HUES64 (cell line): ENCODE measurements around the gene VKORC1.

ENCODE experiments used
- H3K27ac ChIP-seq: 2 replicates; pipeline ENCODE4 v1.7.0; 2013; ENCODE audit warnings: low read depth, low read length, inconsistent platforms
- H3K27me3 ChIP-seq: 2 replicates; pipeline ENCODE4 v1.6.1; 2013; ENCODE audit warnings: mild to moderate bottlenecking, low read length; ENCODE audit not compliant: insufficient read depth
- H3K36me3 ChIP-seq: 2 replicates; pipeline ENCODE4 v1.6.1; 2013; ENCODE audit warnings: mild to moderate bottlenecking, low read length; ENCODE audit not compliant: insufficient read depth
- H3K4me1 ChIP-seq: 2 replicates; pipeline ENCODE4 v1.6.1; 2013; ENCODE audit warnings: mild to moderate bottlenecking, low read length, moderate library complexity; ENCODE audit not compliant: insufficient read depth
- H3K4me3 ChIP-seq: 2 replicates; pipeline ENCODE4 v1.5.1; 2013; ENCODE audit warnings: mild to moderate bottlenecking, low read length, moderate library complexity
- H3K9ac ChIP-seq: 2 replicates; pipeline ENCODE4 v1.6.1; 2013; ENCODE audit warnings: mild to moderate bottlenecking, low read depth, low read length
- H3K9me3 ChIP-seq: 2 replicates; pipeline ENCODE4 v1.6.1; 2013; ENCODE audit warnings: low read depth, low read length; ENCODE audit not compliant: insufficient read depth
- WGBS: fragments of 150-250, 120-280 bp; methylation state at CpG from one replicate; pipeline ENCODE4 v1.1.7; 2013; ENCODE audit warnings: missing lambda C conversion rate; 5-methylcytosine and 5-hydroxymethylcytosine counted together

Gene VKORC1

GRCh38 chr16:31112711-31113110 is 18.1 kb upstream of the VKORC1 start:
- WGBS: 93% methylated on average over 2 of the region's 2 CpGs

GRCh38 chr16:31111881-31112466 is 17.4 kb upstream of the VKORC1 start:
- Histone ChIP-seq H3K4me3 (no peak overlapping the region), H3K4me1 (no peaks in the 10 kb centered on the region), H3K27ac (no peak overlapping the region), H3K9me3 (no peaks in the 10 kb centered on the region), H3K27me3 (no peaks in the 10 kb centered on the region), H3K36me3 (peaks cover 42% of the 10 kb centered on the region), H3K9ac (no peak overlapping the region)
- 95% methylated on average over 23 of the region's 23 CpGs for WGBS

More at GRCh38 chr16:31112711-31113110, 18.1 kb upstream of the VKORC1 start:
- Histone ChIP-seq H3K4me1 (no peaks in the 10 kb centered on the region), H3K4me3 (no peak overlapping the region), H3K36me3 (peaks cover 42% of the 10 kb centered on the region), H3K27me3 (no peaks in the 10 kb centered on the region), H3K9ac (no peak overlapping the region), H3K27ac (no peak overlapping the region), H3K9me3 (no peaks in the 10 kb centered on the region)

- Histone ChIP-seq H3K27ac (no peak overlapping the region), H3K27me3 (no peaks in the 10 kb centered on the region), H3K9ac (no peak overlapping the region), H3K9me3 (no peaks in the 10 kb centered on the region), H3K4me1 (no peaks in the 10 kb centered on the region), H3K4me3 (no peak overlapping the region), H3K36me3 (peaks cover 42% of the 10 kb centered on the region)
- 92% methylated on average over 26 of the region's 26 CpGs for WGBS
Measured at GRCh38 chr16:31110106-31111034, 15.8 kb upstream of the VKORC1 start.

DNA sequence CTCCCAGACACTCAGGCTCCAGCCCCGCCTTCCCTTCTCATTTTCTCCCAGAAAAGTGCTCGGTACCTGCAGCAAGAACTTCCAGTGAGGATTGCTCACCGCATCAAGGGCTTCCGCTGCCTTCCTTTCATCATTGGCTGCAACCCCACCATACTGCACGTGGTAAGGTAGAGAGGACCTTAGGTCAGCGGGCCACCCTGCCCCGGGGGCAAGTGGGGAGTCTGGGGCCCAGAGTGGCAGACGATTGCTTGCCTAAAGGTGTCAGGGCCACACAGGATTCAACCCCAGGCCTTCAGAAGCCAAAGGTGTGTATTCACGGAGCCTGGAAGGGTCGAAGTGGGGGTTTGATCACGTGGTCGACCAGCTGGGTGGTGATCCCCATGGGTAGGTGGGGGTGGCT is 15.0 kb upstream of the VKORC1 start:
- Histone ChIP-seq H3K9me3 (no peaks in the 10 kb centered on the region), H3K4me1 (no peaks in the 10 kb centered on the region), H3K4me3 (peak overlapping the region; percentile 83; the same call in 1 of the 2 replicates), H3K36me3 (peaks cover 42% of the 10 kb centered on the region), H3K27ac (no peak overlapping the region), H3K9ac (no peak overlapping the region), H3K27me3 (no peaks in the 10 kb centered on the region)
- 95% methylated on average over 12 of the region's 12 CpGs for WGBS

- Histone ChIP-seq H3K4me3 (peak overlapping the region; percentile 83), H3K36me3 (peaks cover 40% of the 10 kb centered on the region), H3K4me1 (no peaks in the 10 kb centered on the region), H3K27me3 (no peaks in the 10 kb centered on the region), H3K9ac (peak overlapping the region; percentile 73), H3K9me3 (no peaks in the 10 kb centered on the region), H3K27ac (no peak overlapping the region)
- WGBS: 62% methylated on average over 57 of the region's 57 CpGs
Measured at GRCh38 chr16:31108794-31109558, 14.4 kb upstream of the VKORC1 start.

DNA sequence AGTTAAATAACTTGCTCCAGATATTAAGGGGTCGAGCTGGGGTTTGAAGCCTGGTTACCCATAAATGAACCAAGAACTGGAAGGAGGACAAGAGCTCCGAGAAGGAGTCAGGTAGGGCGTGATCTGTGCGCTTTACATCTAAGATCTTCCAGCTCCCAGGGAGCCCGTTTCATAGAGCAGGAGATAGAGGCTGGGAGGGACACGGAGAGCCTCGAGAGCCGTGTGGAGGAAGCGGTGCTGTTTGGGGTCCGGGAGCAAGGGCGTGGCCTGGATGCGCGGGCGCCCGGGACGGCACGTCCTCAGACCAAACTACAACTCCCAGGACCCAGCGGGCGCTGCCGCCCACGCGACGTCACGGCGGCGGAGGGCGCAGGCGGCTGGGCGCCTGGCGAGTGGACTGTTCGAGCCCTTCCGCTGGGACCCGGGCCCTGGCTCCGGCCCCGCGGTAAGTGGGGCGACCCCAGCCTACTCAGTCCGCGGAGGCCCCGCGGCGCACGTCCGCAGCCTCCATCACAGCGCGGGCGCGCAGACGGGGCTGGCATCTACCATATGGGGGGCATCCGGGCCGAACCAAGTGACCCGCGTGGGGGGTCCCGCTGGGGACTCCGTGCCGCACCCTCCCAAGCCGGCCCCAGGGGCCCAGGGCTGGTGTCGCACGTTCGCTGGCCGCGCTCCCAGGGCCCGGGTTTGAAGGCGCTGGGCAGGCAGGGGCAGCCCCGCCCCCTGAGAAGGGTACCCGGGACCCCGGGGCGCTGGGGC is 13.6 kb upstream of the VKORC1 start, which contains the start of gene BCKDK:
Gene BCKDK, plus strand, starts transcription at position 352 of the 759 bp plus-strand sequence. CDS start 838 bp downstream, outside the sequence.
- Histone ChIP-seq H3K4me1 (no peaks in the 10 kb centered on the region), H3K27ac (no peak within 1 kb of the TSS), H3K36me3 (peaks cover 40% of the 10 kb centered on the region), H3K9ac (peak within 1 kb of the TSS; percentile 73), H3K4me3 (peak within 1 kb of the TSS; percentile 83), H3K9me3 (no peaks in the 10 kb centered on the region), H3K27me3 (no peaks in the 10 kb centered on the region)
- 5% methylated on average over 68 of the region's 68 CpGs for WGBS

- H3K27ac ChIP-seq: no peak overlapping the region
- no peaks in the 10 kb centered on the region for H3K9me3 ChIP-seq
- H3K4me1 ChIP-seq: no peaks in the 10 kb centered on the region
- 89% methylated on average over 6 of the region's 6 CpGs for WGBS
- no peak overlapping the region for H3K9ac ChIP-seq
- H3K36me3 ChIP-seq: peaks cover 32% of the 10 kb centered on the region
- no peaks in the 10 kb centered on the region for H3K27me3 ChIP-seq
- H3K4me3 ChIP-seq: no peak overlapping the region; the same call in 1 of the 2 replicates
Measured at GRCh38 chr16:31107465-31107867, 12.9 kb upstream of the VKORC1 start.

DNA sequence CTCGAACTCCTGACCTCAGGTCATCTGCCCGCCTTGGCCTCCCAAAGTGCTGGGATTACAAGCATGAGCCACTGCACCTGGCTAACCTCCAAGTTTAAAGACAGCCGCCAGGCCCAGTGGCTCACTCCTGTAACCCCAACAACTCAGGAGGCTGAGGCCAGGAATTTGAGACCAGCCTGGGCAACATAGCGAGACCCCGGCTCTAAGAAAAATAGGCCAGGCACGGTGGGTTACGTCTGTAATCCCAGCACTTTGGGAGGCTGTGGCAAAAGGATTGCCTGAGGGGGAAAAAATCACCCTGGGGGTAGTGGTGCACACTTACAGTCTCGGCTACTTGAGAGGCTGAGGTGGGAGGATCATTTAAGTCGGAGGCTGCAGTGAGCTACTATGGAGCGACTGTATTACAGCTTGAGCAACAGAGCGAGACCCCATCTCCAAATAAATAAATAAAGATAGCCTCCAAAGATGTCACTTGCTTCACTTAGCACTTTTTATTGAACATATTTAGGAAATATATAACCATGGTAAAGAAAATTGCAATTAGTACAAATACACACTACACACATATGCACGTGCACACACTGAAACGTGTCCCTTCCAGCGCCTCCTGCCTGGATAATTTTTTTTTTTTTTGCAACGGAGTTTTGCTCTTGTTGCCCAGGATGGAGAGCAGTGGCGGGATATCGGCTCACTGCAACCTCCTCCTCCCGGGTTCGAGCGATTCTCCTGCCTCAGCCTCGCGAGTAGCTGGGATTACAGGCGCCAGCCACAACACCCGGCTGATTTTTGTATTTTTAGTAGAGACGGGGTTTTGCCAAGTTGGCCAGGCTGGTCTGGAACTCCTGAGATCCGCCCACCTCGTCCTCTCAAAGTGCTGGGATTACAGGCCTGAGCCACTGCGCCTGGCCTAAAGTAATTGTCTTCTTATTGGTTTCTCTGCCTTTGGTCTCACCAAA is 12.2 kb upstream of the VKORC1 start:
- Histone ChIP-seq H3K4me3 (no peak overlapping the region), H3K27me3 (no peaks in the 10 kb centered on the region), H3K27ac (no peak overlapping the region), H3K9me3 (no peaks in the 10 kb centered on the region), H3K4me1 (no peaks in the 10 kb centered on the region), H3K9ac (no peak overlapping the region), H3K36me3 (peaks cover 25% of the 10 kb centered on the region)
- WGBS: 94% methylated on average over 28 of the region's 28 CpGs

- no peaks in the 10 kb centered on the region for H3K9me3 ChIP-seq
- no peak overlapping the region for H3K4me3 ChIP-seq
- 0 out of 2 replicates have a peak overlapping the region, but pooled peaks have one; percentile 47 for H3K9ac ChIP-seq
- 38% methylated on average over 30 of the region's 33 CpGs for WGBS
- H3K36me3 ChIP-seq: peaks cover 15% of the 10 kb centered on the region
- no peak overlapping the region for H3K27ac ChIP-seq
- no peaks in the 10 kb centered on the region for H3K27me3 ChIP-seq
- no peaks in the 10 kb centered on the region for H3K4me1 ChIP-seq
Measured at GRCh38 chr16:31105677-31106213, 11.1 kb upstream of the VKORC1 start.
